ENCODE results near the gene PRMT1.
"Not testable (repeated sequence)": the region's sequence is repeated elsewhere in the genome, so short reads cannot be mapped to it uniquely, and the experiment has no call there.

PRMT1 gene

GRCh38 chr19:49718991-49719390, 41.9 kb downstream of the PRMT1 start:
- TF ChIP-seq, protein P1, sequence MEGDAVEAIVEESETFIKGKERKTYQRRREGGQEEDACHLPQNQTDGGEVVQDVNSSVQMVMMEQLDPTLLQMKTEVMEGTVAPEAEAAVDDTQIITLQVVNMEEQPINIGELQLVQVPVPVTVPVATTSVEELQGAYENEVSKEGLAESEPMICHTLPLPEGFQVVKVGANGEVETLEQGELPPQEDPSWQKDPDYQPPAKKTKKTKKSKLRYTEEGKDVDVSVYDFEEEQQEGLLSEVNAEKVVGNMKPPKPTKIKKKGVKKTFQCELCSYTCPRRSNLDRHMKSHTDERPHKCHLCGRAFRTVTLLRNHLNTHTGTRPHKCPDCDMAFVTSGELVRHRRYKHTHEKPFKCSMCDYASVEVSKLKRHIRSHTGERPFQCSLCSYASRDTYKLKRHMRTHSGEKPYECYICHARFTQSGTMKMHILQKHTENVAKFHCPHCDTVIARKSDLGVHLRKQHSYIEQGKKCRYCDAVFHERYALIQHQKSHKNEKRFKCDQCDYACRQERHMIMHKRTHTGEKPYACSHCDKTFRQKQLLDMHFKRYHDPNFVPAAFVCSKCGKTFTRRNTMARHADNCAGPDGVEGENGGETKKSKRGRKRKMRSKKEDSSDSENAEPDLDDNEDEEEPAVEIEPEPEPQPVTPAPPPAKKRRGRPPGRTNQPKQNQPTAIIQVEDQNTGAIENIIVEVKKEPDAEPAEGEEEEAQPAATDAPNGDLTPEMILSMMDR (IDR thresholded peaks at IDR 0.05), result no peak
- no peak for TF ChIP-seq ZFX (IDR thresholded peaks at IDR 0.05; ENCODE audit: borderline replicate concordance)
- H3K27ac ChIP-seq, result no peak overlapping the region

GRCh38 chr19:49719420-49719819, 42.3 kb downstream of the PRMT1 start:
- H3K27ac ChIP-seq, result not testable (repeated sequence)

- TF ChIP-seq, protein P1 (IDR thresholded peaks at IDR 0.05), result no peak
- no peak for TF ChIP-seq ZFX (IDR thresholded peaks at IDR 0.05; ENCODE audit: borderline replicate concordance)
- no peak overlapping the region for H3K27ac ChIP-seq
These were observed 50.4 kb downstream of the PRMT1 start for GRCh38 chr19:49727217-49728030.

GRCh38 chr19:49730166-49730565, 53.1 kb downstream of the PRMT1 start:
- H3K27ac ChIP-seq, result no peak overlapping the region
- TF ChIP-seq ZFX (IDR thresholded peaks at IDR 0.05; ENCODE audit: borderline replicate concordance), result no peak
- TF ChIP-seq, protein P1 (IDR thresholded peaks at IDR 0.05), result no peak

Measured in 22Rv1 (cell line).